Stimulated activated CD4-positive, alpha-beta T cell treated with anti-CD3 and anti-CD28 coated beads, Interleukin-1b, Interleukin-23, amount 100 ng/mL, for 48 hours (primary cell): ENCODE data around the gene GLYR1.
A peak's percentile ranks its signal among the peaks of the same experiment; 100 is the strongest.

Source experiments
- DNase-seq: peaks from one replicate; pipeline ENCODE4 v3.0.0-alpha.2; 2020

GLYR1 gene

GRCh38 chr16:4879049-4879448 is 32.0 kb upstream of the GLYR1 start:
- no peak for DNase-seq

- no peak for DNase-seq
Observed at GRCh38 chr16:4877380-4877685, 30.2 kb upstream of the GLYR1 start.

GRCh38 chr16:4876646-4877379 is 29.7 kb upstream of the GLYR1 start:
- DNase-seq = no peak

GRCh38 chr16:4874666-4875065 is 27.6 kb upstream of the GLYR1 start:
- DNase-seq = no peak

GRCh38 chr16:4873091-4873490 is 26.0 kb upstream of the GLYR1 start:
- no peak for DNase-seq

- no peak for DNase-seq
Observed at GRCh38 chr16:4871071-4871470, 24.0 kb upstream of the GLYR1 start.

- DNase-seq = no peak
Observed at GRCh38 chr16:4870138-4870671, 23.1 kb upstream of the GLYR1 start.

DNA sequence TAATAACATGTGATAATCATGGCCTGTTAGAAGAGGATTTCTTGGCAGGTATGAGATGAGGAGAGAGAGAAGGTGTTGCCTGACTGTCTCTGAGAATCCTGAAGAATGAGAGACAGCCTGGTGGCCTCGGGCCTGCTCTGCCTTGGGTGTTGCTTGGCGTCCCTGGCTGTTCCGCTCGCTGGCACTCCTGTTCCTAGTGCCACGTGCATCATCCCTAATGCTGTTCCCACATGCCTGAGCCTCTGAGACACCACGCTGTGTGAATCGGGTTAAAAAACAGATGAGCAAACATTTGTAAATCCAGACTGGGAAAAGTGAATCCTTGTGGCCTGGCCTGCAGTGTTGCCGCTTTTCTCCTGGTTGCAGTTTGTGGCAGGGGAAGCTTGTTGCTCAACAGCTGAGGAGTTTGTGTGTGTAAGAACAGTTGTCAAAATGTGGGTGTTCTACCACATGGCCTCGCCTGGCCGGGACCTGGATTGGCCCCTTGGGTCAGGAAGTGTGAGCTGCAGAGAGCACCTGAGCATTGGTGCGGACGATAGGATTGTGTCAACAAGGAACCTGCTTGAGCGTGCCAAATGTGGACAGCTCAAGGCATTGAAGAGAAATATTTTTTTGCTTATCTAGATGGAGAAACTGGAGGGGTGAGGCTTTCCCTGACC is 22.2 kb upstream of the GLYR1 start:
- DNase-seq = no peak

GRCh38 chr16:4868535-4868934 is 21.4 kb upstream of the GLYR1 start:
- DNase-seq = no peak

GRCh38 chr16:4868026-4868425 is 20.9 kb upstream of the GLYR1 start:
- no peak for DNase-seq

DNA sequence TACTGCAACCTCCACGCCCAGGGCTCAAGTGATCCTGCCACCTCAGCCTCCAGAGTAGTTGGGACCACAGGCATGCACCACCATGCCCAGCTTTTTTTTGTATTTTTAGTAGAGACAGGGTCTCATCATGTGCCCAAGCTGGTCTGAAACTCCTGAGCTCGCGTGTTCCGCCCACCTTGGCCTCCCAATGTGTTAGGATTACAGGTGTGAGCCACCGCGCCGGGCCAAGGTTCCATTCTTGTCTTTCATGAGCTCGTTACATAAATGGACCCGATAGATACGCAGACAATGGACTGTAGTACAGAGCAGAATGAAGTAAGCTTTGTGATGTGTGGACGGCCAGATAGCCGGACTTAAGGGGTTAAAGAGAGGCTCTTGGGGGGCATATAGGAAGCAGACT is 19.5 kb upstream of the GLYR1 start:
- no peak for DNase-seq

DNA sequence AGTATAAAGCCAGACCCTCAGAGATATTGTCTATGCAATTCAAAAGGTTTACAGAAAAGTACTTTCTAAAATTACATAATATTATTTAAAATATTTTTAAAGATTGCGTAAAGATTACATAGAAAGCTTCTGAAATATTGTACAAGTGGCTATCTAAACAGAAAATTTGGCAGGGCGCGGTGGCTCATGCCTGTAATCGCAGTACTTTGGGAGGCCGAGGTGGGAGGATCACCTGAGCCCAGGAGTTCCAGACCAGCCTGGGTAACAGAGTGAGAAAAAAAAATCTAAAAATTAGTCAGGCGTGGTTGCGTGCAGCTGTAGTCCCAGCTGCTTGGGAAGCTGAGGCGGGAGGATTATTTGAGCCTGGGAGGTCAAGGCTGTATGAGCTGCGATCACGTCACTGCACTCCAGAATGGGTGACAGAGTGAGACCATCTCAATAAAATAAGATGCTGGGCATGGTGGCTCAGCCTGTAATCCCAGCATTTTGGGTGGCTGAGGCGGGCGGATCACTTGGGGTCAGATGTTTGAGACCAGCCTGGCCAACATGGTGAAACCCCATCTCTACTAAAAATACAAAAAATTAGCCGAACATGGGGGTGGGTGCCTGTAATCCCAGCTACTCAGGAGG is 18.3 kb upstream of the GLYR1 start:
- no peak for DNase-seq

DNA sequence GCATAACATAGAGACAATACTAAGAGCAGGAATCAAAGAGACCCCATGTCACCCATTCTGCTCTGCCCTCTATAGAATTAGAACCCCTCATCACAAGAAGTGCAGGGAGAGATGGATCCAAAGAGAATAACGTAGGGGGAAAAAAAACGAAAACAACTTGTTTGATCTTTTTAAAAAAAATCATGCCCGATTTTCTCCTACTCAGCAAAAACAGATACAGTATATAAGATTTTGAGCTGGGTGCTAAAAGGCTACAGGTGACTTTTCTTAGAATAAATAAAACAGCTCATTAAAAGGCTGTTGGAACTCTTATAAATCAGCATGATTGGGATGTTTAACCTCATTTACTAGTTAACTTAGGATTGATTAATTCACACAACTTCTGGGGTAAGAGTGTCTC is 17.6 kb upstream of the GLYR1 start:
- no peak for DNase-seq

- DNase-seq = no peak
Observed at GRCh38 chr16:4862639-4863038, 15.6 kb upstream of the GLYR1 start.

- DNase-seq = no peak
Observed at GRCh38 chr16:4860727-4861342, 13.7 kb upstream of the GLYR1 start.

- no peak for DNase-seq
Observed at GRCh38 chr16:4859900-4860255, 12.8 kb upstream of the GLYR1 start.

DNA sequence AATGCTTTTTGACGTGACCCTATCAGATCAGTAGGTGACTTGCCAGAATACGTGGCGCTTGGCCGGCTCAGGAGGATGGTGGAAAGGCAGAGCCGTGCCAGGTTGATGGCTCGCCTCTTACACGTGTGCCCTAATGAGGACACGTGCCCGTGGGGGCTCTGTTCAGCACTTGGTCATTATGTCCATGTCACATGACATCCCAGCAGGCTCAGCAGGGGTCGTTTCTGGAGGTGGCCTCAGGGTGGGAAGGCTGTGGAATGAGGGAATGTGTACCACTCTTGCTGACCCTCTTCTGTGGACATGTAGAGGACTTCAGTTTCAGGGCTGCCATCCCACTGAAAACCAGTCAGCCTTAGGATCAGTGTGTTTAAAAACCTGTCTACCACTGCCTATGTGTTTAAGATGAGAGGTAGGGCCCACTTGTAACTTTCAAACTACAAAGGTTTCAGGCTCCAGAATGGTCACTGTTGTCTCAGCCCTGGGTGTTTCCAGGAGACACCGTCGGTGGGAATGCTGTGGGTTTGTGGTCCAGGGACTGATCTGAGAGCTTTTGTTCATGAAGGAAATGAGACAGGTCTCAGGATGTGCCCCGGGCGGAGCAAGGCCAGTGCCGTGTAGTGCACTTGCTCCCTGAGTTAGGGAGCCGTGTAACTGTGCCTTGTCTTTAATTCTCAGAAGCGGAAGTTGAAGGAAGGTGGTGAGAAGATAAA is 12.3 kb upstream of the GLYR1 start:
- DNase-seq = no peak

DNA sequence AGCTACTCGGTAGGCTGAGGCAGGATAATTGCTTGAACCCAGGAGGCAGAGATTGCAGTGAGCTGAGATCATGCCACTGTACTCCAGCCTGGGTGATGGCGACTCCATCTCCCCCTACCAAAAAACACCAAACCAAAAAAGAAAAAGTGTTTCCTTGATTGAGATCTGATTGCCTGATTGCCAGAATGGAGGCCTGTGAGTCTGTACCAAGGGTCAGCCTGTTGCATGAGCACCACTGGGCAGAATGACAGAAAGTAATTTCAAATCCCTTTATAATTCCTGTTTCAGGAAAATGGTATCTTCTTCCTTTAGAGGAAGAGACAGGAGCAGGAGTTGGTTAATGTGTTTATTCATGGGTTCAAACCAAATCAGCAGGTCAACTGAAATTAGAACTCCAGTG is 8.7 kb upstream of the GLYR1 start:
- DNase-seq = no peak

DNA sequence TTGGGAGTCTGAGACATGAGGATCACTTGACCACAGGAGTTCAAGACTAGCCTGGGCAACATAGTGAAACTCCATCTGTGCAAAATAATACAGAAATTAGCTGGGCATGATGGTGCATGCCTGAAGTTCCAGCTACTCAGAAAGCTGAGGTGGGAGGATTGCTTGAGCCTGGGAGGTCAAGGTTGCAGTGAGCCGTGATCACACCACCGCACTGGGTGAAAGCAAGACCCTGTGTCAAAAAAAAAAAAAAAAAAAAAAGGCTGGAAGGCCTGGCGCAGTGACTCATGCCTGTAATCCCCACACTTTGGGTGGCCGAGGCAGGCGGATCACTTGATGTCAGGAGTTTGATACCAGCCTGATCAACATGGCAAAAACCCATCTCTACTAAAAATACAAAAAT is 8.3 kb upstream of the GLYR1 start:
- no peak for DNase-seq

- no peak for DNase-seq
Observed at GRCh38 chr16:4852221-4852872, 5.3 kb upstream of the GLYR1 start.

- no peak for DNase-seq
Observed at GRCh38 chr16:4850211-4850610, 3.1 kb upstream of the GLYR1 start.

DNA sequence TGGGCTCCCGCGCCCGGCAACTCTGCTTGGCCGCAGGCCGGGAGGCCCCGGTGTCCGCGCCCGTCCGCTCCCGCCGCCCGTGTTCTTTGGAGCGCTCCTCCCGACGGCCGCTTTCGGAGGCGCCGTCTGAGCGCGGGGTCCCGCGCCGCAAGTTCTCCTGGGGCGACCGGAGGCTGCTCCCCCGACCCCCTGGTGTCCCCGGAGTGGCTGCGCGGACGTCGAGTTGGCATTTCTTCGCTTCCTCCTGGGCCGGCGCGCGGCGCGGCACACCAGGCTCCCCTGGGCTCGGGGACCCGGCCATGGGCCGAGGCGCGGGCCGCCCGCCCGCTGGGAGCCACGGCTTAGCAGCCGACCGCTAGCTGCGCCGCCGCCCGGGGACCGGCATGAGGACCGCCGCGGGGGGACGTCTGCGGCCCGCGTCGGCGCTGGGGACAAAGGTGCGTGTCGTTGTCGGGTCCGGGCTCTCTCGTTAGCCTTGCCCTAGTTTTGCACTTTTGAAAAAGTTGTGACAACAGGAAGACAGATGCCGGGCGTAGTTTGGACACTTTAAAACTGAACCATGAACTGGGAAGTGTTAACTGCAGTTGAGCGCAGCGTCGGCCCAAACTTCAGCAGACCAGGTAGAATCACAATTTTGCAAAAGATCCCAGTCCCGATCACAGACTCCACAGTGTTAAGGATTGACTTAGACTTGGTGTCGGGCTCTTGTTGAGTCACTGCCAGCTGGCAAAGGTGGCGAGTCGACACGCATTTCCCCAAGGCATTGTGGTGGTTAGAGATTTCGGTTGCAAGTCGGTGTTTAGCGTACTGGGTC is 893 bp upstream of the GLYR1 start:
- peak; percentile 30 for DNase-seq
